HG02571 (cell line): ENCODE measurements around the gene DTNA.

Experiments used
- ATAC-seq: cut with Tn5 transposase; IDR thresholded peaks from one replicate; pipeline ENCODE4 v1.9.1; 2021; ENCODE audit warnings: mild to moderate bottlenecking, moderate library complexity; ENCODE audit not compliant: unreplicated experiment

Gene DTNA

DNA sequence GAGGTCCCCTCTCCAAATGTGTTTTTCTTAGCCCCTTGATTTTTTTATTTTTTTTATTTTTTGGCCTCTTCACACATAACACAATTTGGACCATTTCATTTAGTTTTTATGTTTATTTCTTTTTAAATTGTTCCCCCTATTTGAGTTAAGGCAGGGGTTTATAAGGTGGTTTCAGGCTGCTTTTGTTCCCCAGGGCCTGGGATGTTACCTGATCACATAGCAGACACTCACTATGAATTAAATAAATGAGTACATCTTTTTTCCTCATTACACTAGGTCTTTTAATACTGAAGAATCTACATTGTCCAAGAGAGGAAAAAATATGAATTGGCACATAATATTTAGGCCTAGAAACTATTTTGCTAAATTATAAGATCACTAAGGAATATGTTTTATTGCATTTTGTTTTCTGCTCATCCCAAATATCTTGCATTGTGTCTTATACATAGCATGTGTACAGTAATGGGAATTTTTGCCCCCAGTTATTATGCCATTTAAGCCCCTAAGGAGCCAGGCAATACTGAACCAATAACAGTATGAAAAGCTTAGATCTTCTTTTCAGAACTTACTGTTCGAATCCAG is 218.7 kb downstream of the DTNA start:
- ATAC-seq: no peak

DNA sequence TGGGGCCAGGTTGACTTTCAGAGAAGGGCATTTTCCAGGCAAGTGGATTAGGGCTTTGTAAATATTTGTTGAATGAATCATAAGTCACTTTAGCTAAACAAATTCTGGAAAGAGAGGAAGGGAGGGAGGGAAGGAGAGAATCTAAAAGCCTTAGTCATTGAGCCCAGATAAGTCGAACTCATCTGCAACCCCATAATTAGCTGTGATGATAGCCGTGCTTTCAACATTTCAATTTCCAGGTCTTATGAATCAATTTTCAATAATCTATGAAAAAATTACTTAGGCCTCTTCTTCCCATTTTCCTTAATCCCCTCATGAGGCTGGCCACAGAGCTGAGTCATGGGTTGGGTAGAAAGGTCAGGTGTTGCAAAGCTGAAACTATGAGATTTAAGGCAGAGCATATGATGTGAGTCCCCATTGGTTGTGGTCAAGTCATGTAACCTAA is 219.3 kb downstream of the DTNA start:
- no peak for ATAC-seq

DNA sequence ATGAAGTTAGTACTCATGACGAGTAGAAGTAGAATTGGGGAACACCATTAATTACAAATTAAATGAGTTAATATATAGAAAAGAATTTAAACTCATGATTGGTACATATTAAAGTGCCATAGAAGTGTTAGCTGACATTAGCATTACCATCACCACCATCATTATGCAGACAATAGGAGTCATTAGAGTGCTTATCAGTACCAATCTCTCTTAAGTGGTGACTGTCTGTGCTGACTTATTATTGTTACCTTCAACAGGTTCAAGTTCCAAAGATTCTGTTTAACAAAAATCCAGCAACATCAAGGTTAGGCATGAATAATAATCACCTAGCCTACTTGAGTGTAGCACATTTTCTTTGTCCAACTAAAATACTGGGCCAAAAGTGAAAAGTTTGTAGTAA is 222.3 kb downstream of the DTNA start:
- no peak for ATAC-seq

GRCh38 chr18:34932792-34933466 is 222.8 kb downstream of the DTNA start:
- no peak for ATAC-seq

GRCh38 chr18:34933909-34934661 is 224.0 kb downstream of the DTNA start:
- ATAC-seq: no peak

DNA sequence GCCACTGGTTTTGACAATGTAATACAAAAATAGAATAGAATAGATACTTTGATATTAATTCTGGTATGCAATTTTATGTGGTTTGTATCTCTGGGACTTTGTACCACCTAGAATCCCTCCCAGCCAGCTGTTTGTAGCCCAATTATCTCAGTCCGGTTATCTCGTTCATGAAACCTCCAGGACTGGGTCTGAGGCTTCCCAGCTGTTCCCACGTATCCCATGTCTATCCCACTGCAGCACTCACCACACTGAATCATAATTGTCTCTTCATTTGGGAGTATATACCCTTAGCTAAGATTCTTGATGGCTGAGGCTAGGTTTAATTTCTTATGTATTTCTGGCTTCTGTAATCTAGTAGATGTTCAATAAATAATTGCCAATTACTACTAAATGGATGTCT is 226.7 kb downstream of the DTNA start:
- ATAC-seq: no peak

- no peak for ATAC-seq
Measured at GRCh38 chr18:34938090-34938489, 228.0 kb downstream of the DTNA start.
